ENCODE measurements around the gene GNG12. TPM values are rescaled to one million over a fixed set of nuclear protein-coding genes. Genes with fewer than 3 reads are reported as not detected.

Gene GNG12
- total and polyA plus RNA-seq, 8 donors = 51.2 to 71.9 (median 57.1) TPM

DNA sequence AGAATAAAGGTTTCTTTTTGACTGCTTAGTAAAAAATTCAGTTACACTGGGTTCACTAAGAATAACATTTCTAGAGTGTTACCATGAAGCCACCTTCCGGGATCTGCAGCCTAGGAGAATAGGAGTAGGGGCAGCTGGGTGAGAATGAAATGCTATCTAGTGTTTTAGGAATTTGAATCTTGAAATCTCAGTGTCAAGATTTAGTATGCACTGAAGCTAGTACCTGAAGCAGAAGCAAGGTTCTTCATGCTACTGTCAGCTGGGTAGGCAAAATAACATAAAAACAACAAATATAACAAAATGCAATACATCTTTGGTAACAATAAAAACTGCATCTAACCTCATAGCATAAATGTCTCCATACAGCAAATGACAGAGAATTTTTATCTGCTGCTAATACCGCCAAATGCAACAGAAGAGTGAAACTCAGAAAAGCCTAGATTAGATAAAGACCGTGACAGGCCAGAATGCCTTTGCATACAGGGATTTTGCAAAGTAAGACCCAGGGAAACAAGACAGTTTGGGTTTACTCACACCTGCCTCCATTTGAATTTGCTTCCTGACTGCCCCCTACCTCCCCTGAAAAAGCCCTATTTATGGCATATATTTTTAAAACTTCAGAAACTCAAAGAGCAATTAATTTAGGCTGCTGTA lies 90.1 kb downstream of the GNG12 start:
- no peaks in the 10 kb centered on the region for H3K9me3 ChIP-seq
- H3K4me3 ChIP-seq = no peak overlapping the region
- ATAC-seq = no peak
- H3K27ac ChIP-seq = no peak overlapping the region
- intact Hi-C loops (cut with DNase I) = no loop called here
- TF ChIP-seq, protein P1, sequence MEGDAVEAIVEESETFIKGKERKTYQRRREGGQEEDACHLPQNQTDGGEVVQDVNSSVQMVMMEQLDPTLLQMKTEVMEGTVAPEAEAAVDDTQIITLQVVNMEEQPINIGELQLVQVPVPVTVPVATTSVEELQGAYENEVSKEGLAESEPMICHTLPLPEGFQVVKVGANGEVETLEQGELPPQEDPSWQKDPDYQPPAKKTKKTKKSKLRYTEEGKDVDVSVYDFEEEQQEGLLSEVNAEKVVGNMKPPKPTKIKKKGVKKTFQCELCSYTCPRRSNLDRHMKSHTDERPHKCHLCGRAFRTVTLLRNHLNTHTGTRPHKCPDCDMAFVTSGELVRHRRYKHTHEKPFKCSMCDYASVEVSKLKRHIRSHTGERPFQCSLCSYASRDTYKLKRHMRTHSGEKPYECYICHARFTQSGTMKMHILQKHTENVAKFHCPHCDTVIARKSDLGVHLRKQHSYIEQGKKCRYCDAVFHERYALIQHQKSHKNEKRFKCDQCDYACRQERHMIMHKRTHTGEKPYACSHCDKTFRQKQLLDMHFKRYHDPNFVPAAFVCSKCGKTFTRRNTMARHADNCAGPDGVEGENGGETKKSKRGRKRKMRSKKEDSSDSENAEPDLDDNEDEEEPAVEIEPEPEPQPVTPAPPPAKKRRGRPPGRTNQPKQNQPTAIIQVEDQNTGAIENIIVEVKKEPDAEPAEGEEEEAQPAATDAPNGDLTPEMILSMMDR (IDR thresholded peaks at IDR 0.05) = no peak
- H3K27me3 ChIP-seq = no peaks in the 10 kb centered on the region
- DNase-seq = no peak
- no peaks in the 10 kb centered on the region for H3K36me3 ChIP-seq
- H3K4me1 ChIP-seq = peaks cover 4 to 5% of the 10 kb centered on the region in 2 donors

DNA sequence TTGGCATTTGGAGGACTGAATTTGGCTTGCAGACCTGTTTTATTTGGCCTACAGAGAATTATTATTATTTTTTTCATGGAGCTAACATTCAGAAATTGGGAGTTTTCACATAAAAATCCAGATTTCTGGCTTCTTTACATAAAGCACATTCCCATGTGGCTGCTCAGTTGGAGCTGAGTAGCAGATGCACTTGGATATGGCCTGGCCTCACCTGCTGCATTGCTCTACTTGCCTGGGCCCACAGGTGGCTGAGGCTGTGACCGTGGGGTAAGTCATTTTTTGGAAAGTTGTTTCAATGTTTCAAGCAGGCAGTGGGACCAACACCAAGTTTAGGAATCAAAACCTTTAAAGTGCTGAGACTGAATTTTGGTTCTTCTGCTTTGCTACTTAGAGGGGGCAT lies 91.5 kb downstream of the GNG12 start:
- H3K27ac ChIP-seq = no peak overlapping the region
- peaks cover 0 to 2% of the 10 kb centered on the region in 2 donors for H3K4me1 ChIP-seq
- no peak overlapping the region for H3K4me3 ChIP-seq
- ATAC-seq (no peak), DNase-seq (no peak)
- TF ChIP-seq, protein P1 (IDR thresholded peaks at IDR 0.05) = no peak
- no peaks in the 10 kb centered on the region for H3K9me3 ChIP-seq
- intact Hi-C loops (cut with DNase I) = no loop called here
- no peaks in the 10 kb centered on the region for H3K36me3 ChIP-seq
- no peaks in the 10 kb centered on the region for H3K27me3 ChIP-seq

DNA sequence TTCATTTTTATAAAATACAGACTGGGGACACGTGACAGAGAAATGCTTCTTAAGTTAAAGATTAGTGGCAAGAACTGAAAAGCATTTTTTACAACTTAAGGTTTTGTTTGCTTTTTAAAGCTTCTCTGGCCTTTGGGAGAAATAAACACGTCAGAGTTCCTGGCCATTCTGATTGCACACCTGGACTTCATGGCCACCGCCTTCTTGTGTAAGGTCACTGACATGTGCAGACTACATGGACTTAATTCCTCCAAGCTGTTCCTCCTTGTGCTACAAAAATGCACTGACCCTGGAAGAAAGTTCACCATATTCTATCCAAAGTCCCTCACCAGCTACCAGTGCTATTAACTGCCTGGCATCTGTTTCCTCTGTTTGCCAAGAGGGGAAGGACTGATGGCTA lies 92.1 kb downstream of the GNG12 start:
- Histone ChIP-seq H3K4me1 (peaks cover 6 to 9% of the 10 kb centered on the region in 2 donors), H3K9me3 (no peaks in the 10 kb centered on the region), H3K36me3 (no peaks in the 10 kb centered on the region), H3K27ac (no peak overlapping the region), H3K4me3 (no peak overlapping the region), H3K27me3 (no peaks in the 10 kb centered on the region)
- no peak for DNase-seq
- no peak for ATAC-seq
- TF ChIP-seq, protein P1 (IDR thresholded peaks at IDR 0.05) = no peak
- intact Hi-C loops (cut with DNase I) = no loop called here

DNA sequence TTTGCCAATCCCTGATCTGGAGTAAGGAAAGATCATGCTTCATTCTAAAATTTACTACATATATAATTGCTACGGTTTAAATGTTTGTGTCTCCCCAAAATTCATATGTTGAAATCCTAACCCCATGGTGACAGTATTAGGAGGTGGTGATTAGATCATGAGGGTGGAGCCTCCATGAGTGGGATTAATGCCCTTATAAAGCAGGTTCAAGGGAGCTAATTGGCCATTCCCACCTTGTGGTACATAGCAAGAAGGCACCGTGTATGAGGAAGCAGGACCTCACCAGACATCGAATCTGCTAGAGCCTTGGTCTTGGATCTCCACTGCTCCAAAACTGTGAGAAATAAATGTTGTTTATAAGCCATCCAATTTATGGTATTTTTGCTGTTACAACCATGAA lies 92.7 kb downstream of the GNG12 start:
- intact Hi-C loops (cut with DNase I) = no loop called here
- ATAC-seq (no peak), DNase-seq (no peak)
- no peaks in the 10 kb centered on the region for H3K9me3 ChIP-seq
- peaks cover 11 to 14% of the 10 kb centered on the region in 2 donors for H3K4me1 ChIP-seq
- TF ChIP-seq, protein P1 (IDR thresholded peaks at IDR 0.05) = no peak
- no peaks in the 10 kb centered on the region for H3K36me3 ChIP-seq
- no peak overlapping the region for H3K4me3 ChIP-seq
- H3K27me3 ChIP-seq = no peaks in the 10 kb centered on the region
- no peak overlapping the region for H3K27ac ChIP-seq

DNA sequence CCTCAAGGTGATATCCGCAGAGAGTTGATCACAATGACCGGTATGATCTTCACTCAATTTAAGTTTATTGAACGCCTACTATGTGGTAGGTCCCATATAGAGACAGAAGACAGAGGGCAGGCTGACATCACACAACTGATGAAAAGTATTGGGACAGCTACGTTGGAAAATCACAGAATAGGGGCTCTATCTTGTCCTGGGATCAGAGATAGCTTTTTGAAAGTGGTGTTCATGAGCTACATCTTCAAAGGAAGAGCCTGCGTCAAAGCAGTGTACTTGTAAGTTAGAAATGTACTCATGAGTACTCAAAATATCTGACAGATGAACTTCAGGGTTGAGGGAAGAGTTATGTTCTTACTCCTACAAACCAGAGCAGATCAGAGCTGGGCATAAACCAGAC lies 93.9 kb downstream of the GNG12 start:
- Histone ChIP-seq H3K4me1 (peaks cover 11 to 23% of the 10 kb centered on the region in 2 donors), H3K27me3 (no peaks in the 10 kb centered on the region), H3K27ac (no peak overlapping the region), H3K9me3 (no peaks in the 10 kb centered on the region), H3K4me3 (no peak overlapping the region), H3K36me3 (no peaks in the 10 kb centered on the region)
- TF ChIP-seq, protein P1 (IDR thresholded peaks at IDR 0.05) = no peak
- DNase-seq = no peak
- intact Hi-C loops (cut with DNase I) = no loop called here
- no peak for ATAC-seq

All from left lung (tissue), 10 donors.